Measurements from ENCODE around the gene ATP2C1. TPM values are rescaled to one million over a fixed set of nuclear protein-coding genes. Genes with fewer than 3 reads are reported as not detected.
A peak's percentile ranks its signal among the peaks of the same experiment; 100 is the strongest.

Gene ATP2C1
- total RNA-seq, 2 experiments from 2014 or later = 46.4 to 46.8 TPM

GRCh38 chr3:130850044-130850797 is 43.7 kb upstream of the ATP2C1 start:
- H3K36me3 Mint-ChIP-seq (ENCODE audit: low read depth) = no peaks in the 10 kb centered on the region
- peak; percentile 80 for DNase-seq
- TF ChIP-seq, protein P1, sequence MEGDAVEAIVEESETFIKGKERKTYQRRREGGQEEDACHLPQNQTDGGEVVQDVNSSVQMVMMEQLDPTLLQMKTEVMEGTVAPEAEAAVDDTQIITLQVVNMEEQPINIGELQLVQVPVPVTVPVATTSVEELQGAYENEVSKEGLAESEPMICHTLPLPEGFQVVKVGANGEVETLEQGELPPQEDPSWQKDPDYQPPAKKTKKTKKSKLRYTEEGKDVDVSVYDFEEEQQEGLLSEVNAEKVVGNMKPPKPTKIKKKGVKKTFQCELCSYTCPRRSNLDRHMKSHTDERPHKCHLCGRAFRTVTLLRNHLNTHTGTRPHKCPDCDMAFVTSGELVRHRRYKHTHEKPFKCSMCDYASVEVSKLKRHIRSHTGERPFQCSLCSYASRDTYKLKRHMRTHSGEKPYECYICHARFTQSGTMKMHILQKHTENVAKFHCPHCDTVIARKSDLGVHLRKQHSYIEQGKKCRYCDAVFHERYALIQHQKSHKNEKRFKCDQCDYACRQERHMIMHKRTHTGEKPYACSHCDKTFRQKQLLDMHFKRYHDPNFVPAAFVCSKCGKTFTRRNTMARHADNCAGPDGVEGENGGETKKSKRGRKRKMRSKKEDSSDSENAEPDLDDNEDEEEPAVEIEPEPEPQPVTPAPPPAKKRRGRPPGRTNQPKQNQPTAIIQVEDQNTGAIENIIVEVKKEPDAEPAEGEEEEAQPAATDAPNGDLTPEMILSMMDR (IDR thresholded peaks at IDR 0.05) = no peak
- intact Hi-C loops (cut with micrococcal nuclease) = no loop called here
- ChIA-PET CTCF (interaction anchor here (0.7 to 4.3 kb wide), 7 partner anchors 41 to 91 kb away, joined by 3 to 19 read pairs (median 4); partner anchors contain the start of gene ATP2C1), POLR2A (interaction anchor here (0.6 to 4.4 kb wide), 2 partner anchors 45 to 278 kb away, joined by 3 to 23 read pairs; partner anchors contain the start of gene ATP2C1)
- H3K4me3 Mint-ChIP-seq = peak overlapping the region; percentile 57
- no peaks in the 10 kb centered on the region for H3K9me3 Mint-ChIP-seq
- peaks cover 25% of the 10 kb centered on the region for H3K27me3 Mint-ChIP-seq
- H3K27ac Mint-ChIP-seq = peak overlapping the region; percentile 60
- H3K4me1 Mint-ChIP-seq (ENCODE audit: low read depth) = peaks cover 40% of the 10 kb centered on the region
- peak; percentile 96 for ATAC-seq

GRCh38 chr3:130850843-130851242 is 43.0 kb upstream of the ATP2C1 start:
- TF ChIP-seq, protein P1 (IDR thresholded peaks at IDR 0.05) = no peak
- peak overlapping the region; percentile 57 for H3K4me3 Mint-ChIP-seq
- POLR2A ChIA-PET = interaction anchor here (0.6 to 4.4 kb wide), 3 partner anchors 39 to 279 kb away, joined by 3 to 23 read pairs (median 3); partner anchors contain the start of gene ATP2C1
- intact Hi-C loops (cut with micrococcal nuclease) = no loop called here
- H3K36me3 Mint-ChIP-seq (ENCODE audit: low read depth) = no peaks in the 10 kb centered on the region
- H3K4me1 Mint-ChIP-seq (ENCODE audit: low read depth) = peaks cover 40% of the 10 kb centered on the region
- CTCF ChIA-PET = interaction anchor here (0.7 to 4.3 kb wide), 6 partner anchors 40 to 91 kb away, joined by 3 to 19 read pairs (median 8); partner anchors contain the start of gene ATP2C1
- H3K27ac Mint-ChIP-seq = peak overlapping the region; percentile 36
- H3K9me3 Mint-ChIP-seq = no peaks in the 10 kb centered on the region
- DNase-seq (no peak), ATAC-seq (no peak)
- peaks cover 29% of the 10 kb centered on the region for H3K27me3 Mint-ChIP-seq

DNA sequence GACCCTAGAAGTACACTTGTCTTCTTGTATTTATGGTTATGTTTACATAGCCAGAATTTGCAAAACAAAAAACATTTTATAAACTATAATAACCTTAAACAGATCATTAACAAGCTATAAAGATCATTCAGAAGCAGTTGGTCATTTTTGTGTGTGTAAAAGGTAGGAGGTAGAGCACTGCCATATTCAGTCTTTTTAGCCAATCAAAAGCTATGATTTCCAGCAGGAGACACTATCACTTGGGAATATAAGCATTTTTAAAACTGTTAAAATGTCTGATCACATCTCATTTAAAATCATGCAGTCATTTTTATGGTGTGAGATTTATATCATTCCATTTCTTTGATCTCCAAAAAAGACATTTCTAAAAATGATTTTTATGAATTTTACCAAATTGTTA is 42.6 kb upstream of the ATP2C1 start:
- Mint-ChIP-seq H3K4me1 (ENCODE audit: low read depth) (peaks cover 40% of the 10 kb centered on the region), H3K4me3 (no peak overlapping the region), H3K27ac (no peak overlapping the region), H3K36me3 (ENCODE audit: low read depth) (no peaks in the 10 kb centered on the region), H3K9me3 (no peaks in the 10 kb centered on the region), H3K27me3 (peaks cover 29% of the 10 kb centered on the region)
- POLR2A ChIA-PET = interaction anchor here (0.6 to 4.4 kb wide), 3 partner anchors 39 to 279 kb away, joined by 3 to 23 read pairs (median 3); partner anchors contain the start of gene ATP2C1
- CTCF ChIA-PET = interaction anchor here (2.6 to 4.3 kb wide), 3 partner anchors 40 to 92 kb away, joined by 11 to 19 read pairs (median 16); partner anchors contain the start of gene ATP2C1
- intact Hi-C loops (cut with micrococcal nuclease) = no loop called here
- TF ChIP-seq, protein P1 (IDR thresholded peaks at IDR 0.05) = no peak
- ATAC-seq (no peak), DNase-seq (no peak)

DNA sequence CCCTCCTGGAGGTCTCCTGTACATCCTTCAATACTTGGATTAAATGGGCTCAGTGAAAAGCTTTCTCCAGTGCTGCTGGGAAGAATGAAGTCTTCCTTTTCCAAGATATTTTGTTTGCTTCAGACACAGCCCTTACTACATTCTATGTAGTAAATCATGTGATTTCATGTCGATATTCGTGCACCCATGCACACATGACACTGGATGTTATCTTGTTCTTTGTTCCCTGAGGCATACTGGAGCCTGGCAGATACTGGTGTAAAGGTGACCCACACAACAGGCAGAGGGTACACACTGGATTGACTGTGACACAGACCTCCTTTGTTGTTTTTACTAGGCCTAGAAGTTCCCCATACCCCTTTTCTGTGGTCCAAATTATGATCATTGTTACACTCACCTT is 40.3 kb upstream of the ATP2C1 start:
- Mint-ChIP-seq H3K27me3 (peaks cover 40% of the 10 kb centered on the region), H3K9me3 (no peaks in the 10 kb centered on the region), H3K4me1 (ENCODE audit: low read depth) (peaks cover 45% of the 10 kb centered on the region), H3K27ac (no peak overlapping the region), H3K36me3 (ENCODE audit: low read depth) (no peaks in the 10 kb centered on the region), H3K4me3 (no peak overlapping the region)
- ChIA-PET POLR2A (no interaction called here), CTCF (no interaction called here)
- TF ChIP-seq, protein P1 (IDR thresholded peaks at IDR 0.05) = no peak
- DNase-seq (no peak), ATAC-seq (no peak)
- intact Hi-C loops (cut with micrococcal nuclease) = no loop called here

All from activated CD8-positive, alpha-beta T cell treated with anti-CD3 and anti-CD28 coated beads for 36 hours (primary cell).